SU-DHL-6 (cell line): ENCODE measurements around the gene RGS17.

Source experiments
- EZH2phosphoT487 ChIP-seq: fragments of 200-600 bp; sonication (generic), shearing (Covaris generic); conservative IDR thresholded peaks from 2 replicates; pipeline ENCODE4 v1.6.1; 2018; ENCODE audit warnings: mild to moderate bottlenecking, antibody characterized with exemption, low read length, moderate library complexity, mixed read lengths
- TF ChIP-seq, protein P1 (sequence below): fragments of 200-600 bp; sonication (generic); IDR thresholded peaks from one replicate; pipeline ENCODE4 v1.5.1; 2017; ENCODE audit warnings: antibody characterized with exemption, mild to moderate bottlenecking, low read length, moderate library complexity; ENCODE audit not compliant: insufficient read depth, poor library complexity, severe bottlenecking

DNA sequence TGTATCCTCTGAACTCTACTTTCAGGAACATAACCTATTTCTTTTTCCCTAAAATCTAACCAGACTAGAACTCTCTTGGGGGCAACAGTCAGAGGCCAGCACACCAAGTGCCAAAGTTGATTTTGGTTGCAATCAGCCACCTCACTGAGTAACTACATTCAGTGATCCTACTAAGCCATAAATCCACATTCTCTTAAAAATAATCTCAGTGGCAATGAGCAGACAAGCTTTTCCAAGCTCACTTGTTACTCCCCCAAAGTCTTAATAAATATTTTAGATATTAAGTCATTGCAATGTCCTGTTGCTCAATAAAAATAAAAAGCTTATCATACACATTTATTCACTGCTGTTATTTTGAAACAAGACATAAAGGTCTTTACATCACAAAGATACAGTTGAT lies 9.8 kb downstream of the RGS17 start:
- TF ChIP-seq, protein P1, sequence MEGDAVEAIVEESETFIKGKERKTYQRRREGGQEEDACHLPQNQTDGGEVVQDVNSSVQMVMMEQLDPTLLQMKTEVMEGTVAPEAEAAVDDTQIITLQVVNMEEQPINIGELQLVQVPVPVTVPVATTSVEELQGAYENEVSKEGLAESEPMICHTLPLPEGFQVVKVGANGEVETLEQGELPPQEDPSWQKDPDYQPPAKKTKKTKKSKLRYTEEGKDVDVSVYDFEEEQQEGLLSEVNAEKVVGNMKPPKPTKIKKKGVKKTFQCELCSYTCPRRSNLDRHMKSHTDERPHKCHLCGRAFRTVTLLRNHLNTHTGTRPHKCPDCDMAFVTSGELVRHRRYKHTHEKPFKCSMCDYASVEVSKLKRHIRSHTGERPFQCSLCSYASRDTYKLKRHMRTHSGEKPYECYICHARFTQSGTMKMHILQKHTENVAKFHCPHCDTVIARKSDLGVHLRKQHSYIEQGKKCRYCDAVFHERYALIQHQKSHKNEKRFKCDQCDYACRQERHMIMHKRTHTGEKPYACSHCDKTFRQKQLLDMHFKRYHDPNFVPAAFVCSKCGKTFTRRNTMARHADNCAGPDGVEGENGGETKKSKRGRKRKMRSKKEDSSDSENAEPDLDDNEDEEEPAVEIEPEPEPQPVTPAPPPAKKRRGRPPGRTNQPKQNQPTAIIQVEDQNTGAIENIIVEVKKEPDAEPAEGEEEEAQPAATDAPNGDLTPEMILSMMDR, result no peak
- TF ChIP-seq EZH2phosphoT487, result no peak
